Left renal pelvis (tissue), 4 donors: ENCODE measurements around the gene CST11. TPM values are rescaled to one million over a fixed set of nuclear protein-coding genes. Genes with fewer than 3 reads are reported as not detected.
A peak's percentile ranks its signal among the peaks of the same experiment; 100 is the strongest.

ENCODE experiments used
- DNase-seq, 4 donors: peaks; one replicate each; pipeline ENCODE4 v3.0.0-alpha.2; 2013; ENCODE audit warnings: low read depth in 4 of 4, low spot score in 3 of 4
- polyA plus RNA-seq, 4 donors: library from polyadenylated mRNA; unstranded; fragments of 120-200 nt; gene quantifications; one replicate each; pipeline ENCODE4 v1.2.1, GENCODE V29; 2013; ENCODE audit not compliant: insufficient read length in 4 of 4

The CST11 gene
- polyA plus RNA-seq, 4 donors = not detected

DNA sequence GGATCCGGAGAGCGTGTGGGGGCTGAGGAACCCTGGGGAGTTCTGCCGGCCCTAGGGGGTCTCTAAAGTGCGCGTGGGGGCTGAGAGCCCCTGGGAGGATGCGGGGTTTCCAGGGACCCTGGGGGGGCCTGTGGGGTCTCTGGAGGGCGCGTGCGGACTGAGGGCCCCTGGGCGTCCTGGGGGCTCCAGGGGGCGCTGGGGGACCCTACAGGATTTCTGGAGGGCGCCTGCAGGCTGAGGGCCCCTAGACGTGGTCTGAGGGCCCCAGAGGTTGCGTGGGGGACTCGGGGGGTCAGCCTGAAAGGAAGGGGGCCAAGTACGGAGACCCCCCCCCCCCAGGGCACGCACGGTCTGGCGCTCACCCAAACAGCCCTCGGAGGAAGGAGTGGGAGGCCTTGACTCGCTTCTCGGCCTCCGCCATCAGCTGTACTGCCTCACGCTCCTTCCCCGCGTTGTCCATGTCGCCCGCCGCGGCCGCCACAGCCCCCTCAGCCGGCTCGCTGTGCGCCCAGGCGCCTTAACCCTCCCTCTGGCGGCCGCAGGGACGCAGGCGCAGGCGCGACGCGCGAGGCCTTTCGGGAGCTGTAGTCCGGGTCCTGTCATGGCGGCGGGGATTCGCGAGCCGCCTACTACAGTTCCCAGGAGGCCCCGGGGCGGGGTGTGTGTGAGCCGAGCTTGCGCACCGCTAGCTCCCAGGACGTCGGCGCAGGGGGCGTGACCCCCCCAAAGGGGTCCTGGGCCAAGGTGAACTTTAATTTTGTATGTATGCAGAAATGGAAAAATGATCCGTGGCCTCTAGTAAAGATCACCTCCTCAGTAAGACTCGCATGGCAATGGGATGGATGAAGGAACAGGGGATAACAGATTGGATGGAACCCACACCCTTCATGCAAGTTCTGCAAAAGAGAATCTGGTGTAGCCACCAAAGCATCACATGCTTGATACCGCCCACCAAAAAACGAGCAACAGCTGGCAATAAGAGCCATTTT is 31.4 kb downstream of the CST11 start, which contains the start of gene NAPB:
Gene NAPB (minus strand): TSS at position 546 of the 989 bp plus-strand sequence. CDS start 86 bp downstream, at position 460.
- DNase-seq = peak; percentile 78 to 86 (median 83)

DNA sequence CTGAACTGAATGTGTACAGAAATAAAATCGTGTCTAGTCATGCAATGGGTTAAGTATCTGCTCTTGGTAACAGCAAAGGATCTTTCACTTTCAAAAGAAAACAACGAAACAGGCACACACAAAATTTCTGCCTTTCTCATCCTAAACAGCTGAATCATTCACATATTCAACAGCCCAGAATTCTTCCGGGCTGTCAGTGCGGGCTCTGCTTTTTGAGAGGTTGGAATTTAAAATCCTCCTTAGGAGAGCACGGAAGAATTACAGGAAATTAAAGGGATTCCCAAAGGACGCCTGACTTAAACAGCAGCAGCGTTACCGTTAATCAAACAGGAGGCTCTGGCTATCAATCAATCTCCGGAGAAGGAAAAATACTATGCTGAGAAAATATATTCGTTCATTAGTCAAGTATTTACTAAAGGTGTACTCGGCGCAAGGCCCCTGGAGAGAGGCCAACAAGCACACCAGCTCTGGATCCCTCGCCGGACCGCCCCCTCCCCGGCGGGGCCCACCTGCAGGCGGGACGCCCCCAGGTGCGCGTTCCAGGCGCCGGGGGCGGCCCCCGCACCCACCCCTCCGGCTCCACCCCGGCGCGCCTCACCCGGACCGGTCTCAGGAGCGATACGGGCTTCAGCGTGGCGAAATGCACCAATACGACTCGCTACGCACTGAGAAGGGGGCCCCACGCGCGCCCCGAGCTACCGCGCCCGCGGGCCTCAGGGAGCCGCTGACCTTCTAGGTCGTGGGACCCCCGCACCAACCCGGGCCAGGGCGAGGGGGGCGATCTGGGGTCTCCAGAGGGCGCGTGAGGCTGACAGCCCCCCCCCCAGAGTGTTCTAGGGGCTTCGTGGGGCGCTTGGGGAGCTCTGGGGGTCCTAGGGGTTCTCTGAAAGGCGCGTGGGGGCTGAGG is 32.4 kb downstream of the CST11 start:
- DNase-seq = peak in 1 of 4 donors; percentile 24

DNA sequence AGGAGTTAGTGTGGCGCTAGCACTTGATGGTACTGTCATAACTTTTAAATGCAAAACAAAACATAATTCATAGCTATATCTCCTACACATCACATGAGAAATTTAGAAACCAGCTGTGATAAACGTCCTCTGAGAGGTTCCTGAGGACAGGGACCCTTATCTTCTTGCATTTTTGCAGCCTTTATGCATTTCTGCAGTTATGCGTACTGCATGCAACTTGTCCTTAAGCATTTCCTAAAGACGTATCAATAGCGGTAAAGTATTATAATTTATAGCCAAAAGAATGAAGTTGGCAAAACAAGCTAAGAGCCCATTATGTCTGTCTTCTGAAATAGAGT is 33.0 kb downstream of the CST11 start:
- DNase-seq = no peak

DNA sequence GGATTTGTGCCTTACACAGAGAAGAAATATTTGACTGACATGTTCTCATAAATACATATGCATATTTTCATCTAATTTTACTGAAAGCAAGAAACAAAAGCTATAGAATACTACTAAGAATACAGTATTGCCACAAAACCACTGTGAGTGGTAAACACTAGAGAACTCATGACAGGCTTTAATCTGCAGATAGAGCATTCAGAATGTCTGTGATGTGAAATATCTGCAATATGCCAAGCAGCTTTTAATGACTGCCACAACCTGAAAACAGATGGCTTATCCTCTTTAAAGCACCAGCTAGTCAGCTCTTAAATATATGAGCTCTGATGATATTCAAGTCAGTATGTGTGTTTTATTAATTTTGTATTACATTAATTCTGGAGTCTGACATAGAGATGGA is 34.8 kb downstream of the CST11 start:
- no peak for DNase-seq

DNA sequence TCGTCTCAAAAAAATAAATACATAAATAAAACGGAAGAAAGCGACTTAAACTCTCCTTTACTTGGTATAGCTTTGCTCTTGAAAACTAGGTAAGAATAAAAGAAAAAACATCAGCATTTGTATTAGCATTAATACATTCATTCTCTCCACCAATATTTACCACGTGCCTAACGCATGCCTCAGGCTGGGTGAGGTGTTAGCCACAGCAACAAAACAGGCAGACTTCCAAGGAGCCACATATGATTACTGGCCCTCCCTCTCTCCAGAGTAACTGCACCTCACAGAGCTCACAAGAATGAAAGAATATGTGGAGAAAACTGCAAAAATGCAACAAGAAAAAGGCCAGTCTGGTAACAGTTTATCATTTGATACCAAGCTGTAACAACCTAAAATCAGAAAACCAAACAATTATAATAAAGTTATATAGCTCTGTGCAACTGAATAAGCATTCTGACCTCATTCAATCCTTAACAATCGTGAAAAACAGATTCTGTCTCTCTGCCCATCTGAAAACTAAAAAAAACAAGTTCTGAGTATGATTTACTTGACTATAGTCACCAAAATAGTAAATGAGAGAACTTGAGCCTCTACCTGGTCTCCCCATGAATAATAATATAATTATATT is 36.6 kb downstream of the CST11 start:
- DNase-seq = no peak

DNA sequence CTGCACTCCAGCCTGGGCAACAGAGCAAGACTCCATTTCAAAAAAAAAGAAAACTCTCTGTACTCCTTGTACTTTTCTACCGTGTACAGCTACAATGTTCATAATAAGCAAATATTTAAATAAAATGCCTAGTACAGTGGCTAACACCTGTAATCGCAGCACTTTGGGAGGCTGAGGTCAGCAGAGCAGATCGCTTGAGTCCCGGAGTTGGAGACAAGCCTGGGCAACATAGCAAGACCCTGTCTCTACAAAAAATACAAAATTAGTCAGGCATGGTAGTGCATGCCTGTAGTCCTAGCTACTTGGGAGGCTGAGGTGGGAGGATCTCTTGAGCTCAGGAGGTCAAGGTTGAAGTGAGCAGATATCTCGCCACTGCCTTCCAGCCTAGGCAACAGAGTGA is 37.1 kb downstream of the CST11 start:
- no peak for DNase-seq

DNA sequence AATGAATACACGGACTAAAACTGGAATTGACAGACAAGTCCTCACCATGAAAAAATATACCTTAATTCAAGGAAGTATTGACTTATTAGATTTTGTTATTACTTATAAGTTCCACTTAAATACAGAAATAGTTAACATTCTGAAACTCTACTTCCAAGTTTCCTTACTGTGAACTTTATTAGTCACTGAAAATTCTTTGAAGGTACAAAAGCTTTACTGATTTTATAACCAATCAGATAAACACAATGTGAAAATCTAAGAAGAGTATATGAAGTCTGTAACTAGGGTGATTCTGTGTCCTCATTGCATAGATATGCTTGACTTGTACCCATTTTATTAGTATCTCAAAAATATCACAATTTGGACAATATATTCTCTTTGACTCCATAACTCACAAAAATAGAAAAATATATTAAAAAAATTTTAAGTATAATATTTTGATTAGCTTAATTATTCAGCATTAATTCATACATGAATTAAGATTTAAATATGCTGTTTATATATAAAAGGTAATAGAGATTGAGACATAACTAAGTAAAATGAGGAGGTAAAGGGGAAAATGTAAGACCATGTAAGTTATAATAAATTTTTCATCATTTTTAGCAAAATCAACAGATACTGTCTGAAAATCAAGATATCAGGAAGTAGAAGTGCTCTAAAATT is 38.0 kb downstream of the CST11 start:
- DNase-seq = no peak

DNA sequence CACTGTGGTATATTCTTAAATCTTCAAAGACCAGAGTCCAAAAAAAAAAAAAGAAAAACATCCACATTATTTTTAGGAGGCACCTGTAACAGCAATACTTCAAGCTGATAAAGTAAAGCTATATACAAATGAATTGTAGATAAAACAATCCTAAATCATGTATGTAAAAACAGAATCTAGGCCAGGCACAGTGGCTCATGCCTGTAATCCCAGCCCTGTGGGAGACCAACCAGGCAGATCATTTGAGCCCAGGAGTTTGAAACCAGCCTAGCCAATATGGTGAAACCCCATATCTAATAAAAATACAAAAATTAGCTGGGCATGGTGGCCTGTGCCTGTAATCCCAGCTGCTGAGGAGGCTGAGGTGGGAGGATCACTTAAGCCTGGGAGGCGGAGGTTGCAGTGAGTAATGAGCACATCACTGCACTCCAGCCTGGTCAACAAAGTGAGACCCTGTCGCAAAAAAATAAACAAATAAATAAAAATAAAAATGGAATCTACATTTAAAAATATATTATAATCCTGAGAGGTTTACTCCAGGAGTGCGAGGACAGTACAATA is 38.7 kb downstream of the CST11 start:
- no peak for DNase-seq

DNA sequence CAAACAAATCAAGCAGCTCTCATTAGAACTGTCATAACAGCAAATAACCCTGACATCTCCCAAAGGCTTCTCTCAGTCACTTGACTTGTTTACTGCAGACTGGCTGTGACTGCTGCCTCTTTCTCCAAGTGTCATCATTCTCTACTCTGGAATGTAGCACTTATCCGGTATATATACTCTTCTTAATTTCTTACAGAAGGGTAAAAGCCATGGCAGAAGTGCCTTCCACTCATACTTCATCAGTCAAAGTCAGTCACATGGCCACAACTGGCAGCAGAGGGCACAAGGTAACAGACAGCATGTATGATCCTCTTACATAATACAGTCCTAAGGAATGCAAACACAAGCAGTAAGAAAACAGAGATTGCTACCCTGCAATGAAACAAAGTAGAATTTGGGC is 40.6 kb downstream of the CST11 start:
- no peak for DNase-seq

DNA sequence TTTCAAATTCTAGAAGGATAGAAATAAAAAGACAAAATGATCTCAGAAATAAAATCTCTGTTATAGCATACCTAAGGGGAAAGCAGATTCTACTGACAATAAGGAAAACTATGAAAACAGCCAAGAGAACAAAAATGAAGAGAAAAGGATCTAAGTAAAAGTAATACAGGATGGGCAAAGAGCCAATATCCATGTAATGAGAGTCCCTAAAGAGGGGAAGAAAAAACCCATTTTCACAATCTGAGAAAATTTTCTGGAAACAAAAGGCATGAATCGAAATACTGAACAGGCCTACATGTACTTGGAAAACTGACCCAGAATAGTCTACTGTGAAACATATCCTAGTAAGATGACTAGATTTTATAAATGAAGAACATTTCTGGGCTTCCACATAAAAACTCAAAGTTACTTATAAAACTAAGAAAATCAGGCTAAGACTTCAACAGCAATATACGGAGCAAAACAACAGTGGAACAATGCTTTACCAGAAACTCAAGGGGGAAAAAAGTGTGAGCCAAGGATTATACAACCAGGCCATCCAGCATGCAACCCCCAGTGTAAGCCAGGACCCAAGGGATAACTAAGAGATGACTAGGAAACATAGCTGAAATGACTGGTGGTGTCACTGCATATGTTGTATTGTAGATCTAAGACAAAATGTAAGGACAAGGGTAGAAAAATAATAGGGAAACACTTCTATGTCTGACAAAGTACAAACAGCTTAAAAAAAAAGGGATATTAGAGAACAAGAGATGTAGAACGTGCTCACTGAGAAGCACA is 41.6 kb downstream of the CST11 start:
- no peak for DNase-seq

DNA sequence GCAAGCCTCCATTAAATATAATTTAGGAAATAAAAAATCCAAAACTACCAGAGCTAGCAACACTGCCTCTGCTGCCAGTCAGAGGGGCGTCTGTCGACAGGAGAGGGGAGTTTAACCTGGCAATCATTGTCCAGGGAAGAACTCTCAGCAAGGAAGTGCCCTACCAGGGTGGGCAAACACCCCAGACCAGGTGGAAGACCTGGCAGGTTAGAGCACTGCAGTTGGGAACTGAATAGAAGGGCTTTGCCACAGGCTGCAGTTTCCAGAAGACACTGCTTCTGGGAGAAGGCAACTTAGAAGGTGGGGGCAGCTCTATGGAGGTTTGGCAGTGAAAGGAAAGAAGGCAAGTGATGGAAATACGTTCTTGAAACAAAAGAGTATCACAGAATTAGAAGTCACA is 42.9 kb downstream of the CST11 start:
- DNase-seq = no peak

DNA sequence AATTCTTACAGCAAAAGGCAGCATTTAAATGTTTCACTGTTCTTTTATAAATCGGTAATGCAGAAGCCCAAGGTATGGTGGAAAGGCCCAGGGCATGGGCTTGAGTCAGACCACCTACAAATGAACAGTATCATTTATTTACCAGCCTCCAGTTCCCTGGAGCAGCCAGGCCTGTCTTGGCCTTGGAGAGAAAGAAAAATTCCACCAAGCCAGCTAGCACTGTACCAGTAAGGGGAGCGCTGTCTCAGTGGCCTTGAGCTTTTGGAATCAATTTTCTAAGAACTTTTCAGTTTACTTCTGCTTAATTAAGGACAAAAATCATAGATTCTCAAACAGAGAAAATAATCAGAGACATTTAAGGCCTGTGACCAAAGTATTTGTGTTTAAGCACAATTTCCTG is 43.7 kb downstream of the CST11 start:
- DNase-seq = no peak

DNA sequence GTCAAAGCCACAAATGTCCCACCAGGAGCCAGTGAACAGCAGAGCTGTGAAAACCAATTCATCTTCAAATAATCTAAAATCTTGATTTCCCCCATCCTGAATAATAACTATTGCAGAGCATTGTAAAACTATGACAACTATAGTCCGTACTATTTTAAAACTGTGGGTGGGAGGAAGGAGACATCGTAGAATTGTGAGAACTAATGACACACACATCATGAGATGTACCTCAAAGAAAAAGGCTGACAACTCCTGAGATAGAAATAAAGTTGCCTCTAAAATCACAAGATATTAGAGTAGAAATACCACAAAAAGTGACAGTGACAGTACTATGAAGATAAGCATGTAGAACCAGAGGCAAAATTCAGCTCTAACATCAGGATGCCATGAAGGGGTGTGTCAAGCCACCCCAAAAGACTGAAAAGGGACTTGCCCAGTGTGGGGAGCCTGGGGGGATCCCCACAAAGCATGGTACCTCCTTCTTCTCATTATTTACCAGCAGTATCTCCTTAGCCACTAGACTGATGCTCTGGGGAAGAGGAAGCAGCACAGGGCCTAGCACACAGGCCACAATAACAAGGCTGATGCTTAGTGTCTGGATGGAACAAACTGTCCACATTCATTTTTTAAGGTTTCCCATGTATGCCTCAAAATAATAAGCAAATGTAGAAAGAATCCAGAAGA is 44.8 kb downstream of the CST11 start:
- no peak for DNase-seq

DNA sequence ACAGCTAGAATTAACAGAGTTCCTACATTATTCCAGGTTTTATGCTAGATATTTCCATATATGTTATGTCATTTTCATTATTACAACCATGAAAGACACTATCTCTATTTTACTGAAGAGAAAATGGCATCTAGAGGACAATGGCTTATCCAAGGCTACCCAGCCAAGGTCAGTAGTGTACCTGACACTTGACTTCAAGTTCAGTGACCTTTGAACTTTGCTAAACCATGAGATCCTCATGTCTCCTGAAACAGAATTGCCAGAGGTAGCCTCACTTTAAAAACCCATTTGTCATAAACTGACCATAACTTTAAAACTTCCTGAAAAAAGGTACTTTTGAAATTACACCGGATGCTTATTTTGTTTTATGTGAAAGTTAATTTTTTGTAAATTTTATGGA is 45.8 kb downstream of the CST11 start:
- DNase-seq = no peak

DNA sequence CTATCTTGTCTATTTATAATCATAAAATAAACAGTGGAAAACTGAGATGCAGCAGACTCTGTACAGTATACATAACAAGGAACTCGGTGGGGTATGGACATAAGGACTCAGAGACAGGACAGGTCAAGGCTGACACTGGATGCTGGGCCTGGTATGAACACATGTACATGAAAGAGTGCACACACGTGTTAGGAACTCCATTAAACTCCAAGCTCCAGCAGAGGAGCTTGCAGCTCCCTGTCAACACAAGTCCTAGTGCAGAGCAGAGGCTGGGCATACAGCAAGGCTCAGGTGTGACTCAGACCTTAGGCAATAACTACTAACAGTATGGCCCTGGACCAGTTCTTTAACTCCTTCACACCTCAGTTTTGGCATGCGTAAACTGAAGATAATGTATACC is 48.5 kb downstream of the CST11 start:
- DNase-seq = no peak

DNA sequence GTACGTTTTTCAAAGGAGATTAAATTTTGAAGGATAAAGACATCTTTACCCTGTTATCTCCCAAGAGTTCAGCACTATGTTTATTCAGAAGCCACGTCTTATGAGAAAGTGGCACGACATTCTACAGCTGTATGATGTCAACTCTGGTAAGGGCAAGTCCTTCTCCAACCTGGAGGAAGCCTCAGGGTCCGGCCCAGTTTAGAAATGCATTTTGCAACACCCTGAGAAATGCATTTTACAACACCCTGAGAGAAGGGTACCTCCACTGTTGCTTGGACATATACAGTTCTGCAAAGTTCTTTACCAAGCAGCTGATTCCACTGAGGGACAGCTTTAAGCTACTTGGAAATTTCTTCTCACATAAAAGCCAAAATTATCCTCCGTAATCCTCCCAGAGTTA is 48.9 kb downstream of the CST11 start:
- no peak for DNase-seq

DNA sequence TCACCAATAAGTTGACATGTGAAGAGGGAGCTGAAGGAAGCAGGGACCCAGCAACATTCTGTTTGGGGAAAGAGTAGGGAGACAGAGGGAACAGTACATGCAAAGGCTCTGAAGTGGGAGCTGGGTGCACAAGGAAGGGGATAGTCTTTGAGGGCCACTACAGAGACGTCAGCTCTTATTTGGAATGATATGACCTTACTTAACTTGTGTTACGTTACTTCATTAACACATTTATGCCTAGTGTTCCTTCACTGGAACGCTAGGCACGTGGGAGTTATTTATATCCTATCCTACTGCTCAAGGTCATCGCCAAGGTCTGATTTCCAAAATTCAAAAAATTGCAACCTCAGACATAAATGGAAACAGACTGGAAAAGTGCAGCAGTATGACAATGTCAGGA is 51.6 kb downstream of the CST11 start:
- no peak for DNase-seq
